Suprapubic skin (tissue), 4 donors: ENCODE results near the gene AUTS2.

Experiments
- POLR2A ChIP-seq, 2 donors: fragments of 450-650 bp; IDR thresholded peaks; one replicate each; pipeline ENCODE4 v1.6.1; 2017; ENCODE audit warnings: antibody characterized with exemption in 2 of 2, mild to moderate bottlenecking in 2 of 2, moderate library complexity in 2 of 2
- POLR2AphosphoS5 ChIP-seq, 3 donors: sonication (generic); formaldehyde crosslinking; IDR thresholded peaks; one replicate each; pipeline ENCODE4 v1.6.1; 2017; ENCODE audit warnings: antibody characterized with exemption in 3 of 3
- TF ChIP-seq, protein P1 (sequence below), 2 donors: fragments of 200-600 bp in 1 of 2; fragments of 450-650 bp in 1 of 2; sonication (generic) in 1 of 2; IDR thresholded peaks; one replicate each; pipeline ENCODE4 v1.5.1; 2016 to 2019; ENCODE audit warnings: antibody characterized with exemption in 2 of 2, mild to moderate bottlenecking in 1 of 2, moderate library complexity in 1 of 2

DNA sequence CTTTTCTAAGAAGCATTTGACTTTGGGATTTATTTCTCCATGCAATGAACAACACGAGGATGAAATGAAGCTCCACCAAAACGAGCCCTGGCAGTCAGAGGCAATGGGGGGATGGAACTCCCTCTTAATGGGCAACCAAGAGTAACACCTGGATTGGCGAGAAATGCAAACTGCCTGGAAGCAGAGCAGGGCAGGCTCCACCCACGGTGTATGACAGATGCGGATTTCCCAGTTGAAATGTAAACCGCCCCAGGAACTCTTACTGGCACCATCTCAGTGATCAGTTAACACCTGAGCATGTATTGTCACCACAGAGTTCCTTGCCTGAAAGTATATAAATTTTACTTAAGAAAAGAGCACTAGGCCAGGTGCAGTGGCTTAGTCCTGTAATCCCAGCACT is 47.3 kb upstream of the AUTS2 start:
- no peak for TF ChIP-seq POLR2A (IDR thresholded peaks at IDR 0.05)
- TF ChIP-seq, protein P1, sequence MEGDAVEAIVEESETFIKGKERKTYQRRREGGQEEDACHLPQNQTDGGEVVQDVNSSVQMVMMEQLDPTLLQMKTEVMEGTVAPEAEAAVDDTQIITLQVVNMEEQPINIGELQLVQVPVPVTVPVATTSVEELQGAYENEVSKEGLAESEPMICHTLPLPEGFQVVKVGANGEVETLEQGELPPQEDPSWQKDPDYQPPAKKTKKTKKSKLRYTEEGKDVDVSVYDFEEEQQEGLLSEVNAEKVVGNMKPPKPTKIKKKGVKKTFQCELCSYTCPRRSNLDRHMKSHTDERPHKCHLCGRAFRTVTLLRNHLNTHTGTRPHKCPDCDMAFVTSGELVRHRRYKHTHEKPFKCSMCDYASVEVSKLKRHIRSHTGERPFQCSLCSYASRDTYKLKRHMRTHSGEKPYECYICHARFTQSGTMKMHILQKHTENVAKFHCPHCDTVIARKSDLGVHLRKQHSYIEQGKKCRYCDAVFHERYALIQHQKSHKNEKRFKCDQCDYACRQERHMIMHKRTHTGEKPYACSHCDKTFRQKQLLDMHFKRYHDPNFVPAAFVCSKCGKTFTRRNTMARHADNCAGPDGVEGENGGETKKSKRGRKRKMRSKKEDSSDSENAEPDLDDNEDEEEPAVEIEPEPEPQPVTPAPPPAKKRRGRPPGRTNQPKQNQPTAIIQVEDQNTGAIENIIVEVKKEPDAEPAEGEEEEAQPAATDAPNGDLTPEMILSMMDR (IDR thresholded peaks at IDR 0.05), result no peak
- no peak for TF ChIP-seq POLR2AphosphoS5 (IDR thresholded peaks at IDR 0.05)
